GM23338 (cell line): ENCODE results near the gene IDH2. TPM values are rescaled to one million over a fixed set of nuclear protein-coding genes. Genes with fewer than 3 reads are reported as not detected.

ENCODE experiments used
- ATAC-seq: fragments of 200-7000 bp; cut with Tn5 transposase; 3 replicates; pipeline ENCODE4 v1.9.1; 2020
- DNase-seq: peaks from one replicate; pipeline ENCODE4 v3.0.0-alpha.2; 2015; ENCODE audit warnings: low spot score
- H2AFZ ChIP-seq: fragments of 200-600 bp; sonication (generic); 2 replicates; pipeline ENCODE4 v1.8.0; 2016; ENCODE audit warnings: antibody characterized with exemption, mild to moderate bottlenecking, moderate library complexity
- H3F3A ChIP-seq: fragments of 200-600 bp; sonication (generic); replicated peaks from 2 replicates; pipeline ENCODE4 v1.8.0; 2017; ENCODE audit warnings: antibody characterized with exemption, mixed run types, low read depth
- H3K27ac ChIP-seq: fragments of 200-600 bp; sonication (generic); 2 replicates; pipeline ENCODE4 v1.6.1; 2016; ENCODE audit warnings: low read depth
- H3K27me3 ChIP-seq: fragments of 200-600 bp; sonication (generic); 2 replicates; pipeline ENCODE4 v1.8.0; 2016; ENCODE audit warnings: mild to moderate bottlenecking, mixed run types, moderate library complexity; ENCODE audit not compliant: insufficient read depth
- H3K36me3 ChIP-seq: fragments of 200-600 bp; sonication (generic); 2 replicates; pipeline ENCODE4 v1.8.0; 2016; ENCODE audit warnings: mild to moderate bottlenecking; ENCODE audit not compliant: insufficient read depth
- H3K4me1 ChIP-seq: fragments of 200-600 bp; sonication (generic); 2 replicates; pipeline ENCODE4 v1.8.0; 2016; ENCODE audit warnings: mild to moderate bottlenecking, moderate library complexity; ENCODE audit not compliant: insufficient read depth
- H3K4me2 ChIP-seq: fragments of 200-600 bp; sonication (generic); 2 replicates; pipeline ENCODE4 v1.7.1; 2017; ENCODE audit warnings: mixed run types
- H3K4me3 ChIP-seq: fragments of 200-600 bp; sonication (generic); 2 replicates; pipeline ENCODE4 v1.6.1; 2016; ENCODE audit warnings: mixed run types
- H3K79me2 ChIP-seq: fragments of 200-600 bp; sonication (generic); replicated peaks from 2 replicates; pipeline ENCODE4 v1.8.0; 2017; ENCODE audit warnings: mild to moderate bottlenecking; ENCODE audit not compliant: insufficient read depth
- H3K9me2 ChIP-seq: fragments of 200-600 bp; sonication (generic); 2 replicates; pipeline ENCODE4 v1.8.0; 2017; ENCODE audit not compliant: insufficient read depth
- H4K20me1 ChIP-seq: fragments of 200-600 bp; sonication (generic); replicated peaks from 2 replicates; pipeline ENCODE4 v1.8.0; 2017; ENCODE audit warnings: mild to moderate bottlenecking; ENCODE audit not compliant: insufficient read depth
- H3K27ac Mint-ChIP-seq: 2 replicates; pipeline ENCODE4 v1.8.0; 2020; ENCODE audit warnings: inconsistent platforms, mild to moderate bottlenecking, moderate library complexity, mixed read lengths
- H3K27me3 Mint-ChIP-seq: 3 replicates; pipeline ENCODE4 v1.8.0; 2022; ENCODE audit warnings: low read depth, mild to moderate bottlenecking, moderate library complexity, mixed read lengths, inconsistent platforms; ENCODE audit not compliant: insufficient read depth, poor library complexity
- H3K36me3 Mint-ChIP-seq: 3 replicates; pipeline ENCODE4 v1.8.0; 2021; ENCODE audit warnings: low read depth, mild to moderate bottlenecking, inconsistent platforms, moderate library complexity, mixed read lengths
- H3K4me1 Mint-ChIP-seq: 3 replicates; pipeline ENCODE4 v1.8.0; 2020; ENCODE audit warnings: mild to moderate bottlenecking, inconsistent platforms, mixed read lengths
- H3K4me3 Mint-ChIP-seq: 3 replicates; pipeline ENCODE4 v1.8.0; 2021; ENCODE audit warnings: moderate library complexity, mild to moderate bottlenecking, inconsistent platforms, mixed read lengths
- H3K9me3 Mint-ChIP-seq: 3 replicates; pipeline ENCODE4 v1.8.0; 2020; ENCODE audit warnings: moderate library complexity, mild to moderate bottlenecking, inconsistent platforms, mixed read lengths
- CREB1 ChIP-seq: fragments of 250-450 bp; sonication (Bioruptor Pico); IDR thresholded peaks from 2 replicates; pipeline ENCODE4 v1.5.0; 2020; ENCODE audit warnings: low read depth, mild to moderate bottlenecking, moderate library complexity
- EZH2 ChIP-seq: fragments of 200-600 bp; sonication (generic); IDR thresholded peaks from one replicate; pipeline ENCODE4 v1.8.0; 2017; ENCODE audit warnings: antibody characterized with exemption, mild to moderate bottlenecking, low read depth; ENCODE audit not compliant: unreplicated experiment
- EZH2phosphoT487 ChIP-seq: fragments of 200-600 bp; sonication (generic); IDR thresholded peaks from one replicate; pipeline ENCODE4 v1.8.1; 2018; ENCODE audit warnings: antibody characterized with exemption; ENCODE audit not compliant: unreplicated experiment
- JUNB ChIP-seq: IDR thresholded peaks from one replicate; pipeline ENCODE4 v1.6.1; 2016; ENCODE audit warnings: antibody characterized with exemption; ENCODE audit not compliant: unreplicated experiment
- NANOG ChIP-seq: IDR thresholded peaks from 2 replicates; pipeline ENCODE4 v1.6.1; 2016; ENCODE audit warnings: antibody characterized with exemption, borderline replicate concordance
- POLR2AphosphoS5 ChIP-seq: IDR thresholded peaks from 2 replicates; pipeline ENCODE4 v1.6.1; 2016; ENCODE audit warnings: antibody characterized with exemption, low read depth
- STAT1 ChIP-seq: IDR thresholded peaks from one replicate; pipeline ENCODE4 v1.6.1; 2016; ENCODE audit warnings: antibody characterized with exemption; ENCODE audit not compliant: unreplicated experiment
- polyA plus RNA-seq: library from polyadenylated mRNA; unstranded; fragments of >200 nt; fragmentation: Nextera tagmentation; extraction: Ambion mirVana; gene quantifications from 2 replicates; pipeline ENCODE4 v1.2.1, GENCODE V29; 2016
- total RNA-seq: library from RNA; depleted of rRNA; stranded (reverse); fragments of >200 nt; shearing (Covaris generic); gene quantifications from 2 replicates; pipeline ENCODE4 v1.2.3, GENCODE V29; 2014
- TF ChIP-seq, protein P1 (sequence below): fragments of 250-450 bp; sonication (Bioruptor Pico); IDR thresholded peaks from 2 replicates; pipeline ENCODE4 v1.5.0; 2020; ENCODE audit warnings: mild to moderate bottlenecking, moderate library complexity
- TF ChIP-seq, protein P2 (sequence below): IDR thresholded peaks from 2 replicates; pipeline ENCODE4 v1.6.1; 2016; ENCODE audit warnings: antibody characterized with exemption
- TF ChIP-seq, protein P3 (sequence below): IDR thresholded peaks from one replicate; pipeline ENCODE4 v1.6.1; 2018; ENCODE audit warnings: antibody characterized with exemption; ENCODE audit not compliant: unreplicated experiment

IDH2 gene
- total and polyA plus RNA-seq, 2 experiments from 2014 or later, result 54.9 to 64.0 TPM

DNA sequence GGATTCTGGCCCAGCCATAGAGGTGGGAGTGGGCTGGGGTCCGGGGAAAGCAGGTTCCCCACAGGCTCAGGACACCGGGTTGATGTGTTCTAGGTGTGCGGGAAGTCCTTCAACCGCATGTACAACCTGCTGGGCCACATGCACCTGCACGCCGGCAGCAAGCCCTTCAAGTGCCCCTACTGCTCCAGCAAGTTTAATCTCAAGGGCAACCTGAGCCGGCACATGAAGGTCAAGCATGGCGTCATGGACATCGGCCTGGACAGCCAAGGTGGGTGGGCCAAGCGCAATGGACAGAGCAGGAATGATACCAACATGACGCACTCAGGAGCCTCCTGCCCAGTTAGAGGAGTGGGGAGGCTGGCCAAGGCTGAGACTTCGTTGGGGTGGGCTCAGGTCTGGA, 28.2 kb downstream of the IDH2 start:
- 0 out of 2 replicates have a peak, but pooled peaks cover 4% of the 10 kb centered on the region for H3K4me1 ChIP-seq
- H3K36me3 ChIP-seq, result peaks cover 6% of the 10 kb centered on the region; the same call in 1 of the 2 replicates
- H3K9me2 ChIP-seq, result no peaks in the 10 kb centered on the region
- no peaks in the 10 kb centered on the region for H3K27me3 ChIP-seq
- Mint-ChIP-seq H3K27me3 (no peaks in the 10 kb centered on the region), H3K9me3 (no peaks in the 10 kb centered on the region), H3K4me3 (no peak overlapping the region), H3K27ac (no peak overlapping the region), H3K4me1 (peaks cover 12% of the 10 kb centered on the region; the same call in 2 of the 3 replicates), H3K36me3 (peaks cover 23% of the 10 kb centered on the region)
- 0 out of 2 replicates have a peak, but pooled peaks cover 3% of the 10 kb centered on the region for H4K20me1 ChIP-seq
- H3K79me2 ChIP-seq, result no peaks in the 10 kb centered on the region
- no peak overlapping the region for H3K27ac ChIP-seq
- no peak overlapping the region for H2AFZ ChIP-seq
- DNase-seq (no peak), ATAC-seq (no peak)
- 0 out of 2 replicates have a peak, but pooled peaks cover 2% of the 10 kb centered on the region for H3F3A ChIP-seq
- no peak overlapping the region for H3K4me2 ChIP-seq
- no peak for TF ChIP-seq STAT1
- H3K4me3 ChIP-seq, result no peak overlapping the region

DNA sequence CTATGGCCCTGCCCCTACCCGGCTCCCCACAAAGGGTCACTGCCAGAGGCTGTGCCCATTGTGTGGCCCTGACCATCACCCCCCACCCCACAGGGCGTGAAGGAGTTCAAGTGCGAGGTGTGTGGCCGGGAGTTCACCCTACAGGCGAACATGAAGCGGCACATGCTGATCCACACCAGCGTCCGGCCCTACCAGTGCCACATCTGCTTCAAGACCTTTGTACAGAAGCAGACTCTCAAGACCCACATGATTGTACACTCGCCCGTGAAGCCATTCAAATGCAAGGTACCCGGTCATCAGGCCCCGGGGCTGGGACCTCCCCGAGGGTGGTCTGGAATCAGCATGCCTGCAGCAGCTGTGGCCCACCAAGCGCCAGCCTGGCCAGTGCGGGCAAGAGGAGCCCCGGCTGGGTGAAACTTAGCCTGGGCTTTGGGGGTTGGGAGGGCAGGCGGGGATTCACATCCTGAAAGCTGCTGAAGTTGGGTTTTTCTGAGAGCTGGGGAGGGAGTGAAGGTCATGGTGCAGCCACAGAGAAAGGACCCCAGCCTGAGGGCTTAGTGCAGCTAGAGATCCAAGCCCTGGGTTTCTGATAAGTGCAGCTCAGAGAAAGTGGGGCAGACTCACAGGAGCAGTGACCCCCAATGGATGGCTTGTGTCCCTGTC, 29.2 kb downstream of the IDH2 start:
- H3K9me3 Mint-ChIP-seq, result no peaks in the 10 kb centered on the region
- Histone ChIP-seq H3K36me3 (peaks cover 6% of the 10 kb centered on the region; the same call in 1 of the 2 replicates), H4K20me1 (0 out of 2 replicates have a peak, but pooled peaks cover 3% of the 10 kb centered on the region), H3K27ac (no peak overlapping the region), H3K27me3 (no peaks in the 10 kb centered on the region), H3K9me2 (no peaks in the 10 kb centered on the region), H3K4me2 (no peak overlapping the region), H3K79me2 (no peaks in the 10 kb centered on the region), H3K4me3 (no peak overlapping the region), H3F3A (0 out of 2 replicates have a peak, but pooled peaks cover 2% of the 10 kb centered on the region), H3K4me1 (0 out of 2 replicates have a peak, but pooled peaks cover 4% of the 10 kb centered on the region), H2AFZ (no peak overlapping the region)
- ATAC-seq (no peak), DNase-seq (no peak)
- TF ChIP-seq EZH2 (no peak), EZH2phosphoT487 (no peak), CREB1 (no peak), STAT1 (no peak), JUNB (no peak), NANOG (no peak), POLR2AphosphoS5 (no peak)
- TF ChIP-seq, protein P1, sequence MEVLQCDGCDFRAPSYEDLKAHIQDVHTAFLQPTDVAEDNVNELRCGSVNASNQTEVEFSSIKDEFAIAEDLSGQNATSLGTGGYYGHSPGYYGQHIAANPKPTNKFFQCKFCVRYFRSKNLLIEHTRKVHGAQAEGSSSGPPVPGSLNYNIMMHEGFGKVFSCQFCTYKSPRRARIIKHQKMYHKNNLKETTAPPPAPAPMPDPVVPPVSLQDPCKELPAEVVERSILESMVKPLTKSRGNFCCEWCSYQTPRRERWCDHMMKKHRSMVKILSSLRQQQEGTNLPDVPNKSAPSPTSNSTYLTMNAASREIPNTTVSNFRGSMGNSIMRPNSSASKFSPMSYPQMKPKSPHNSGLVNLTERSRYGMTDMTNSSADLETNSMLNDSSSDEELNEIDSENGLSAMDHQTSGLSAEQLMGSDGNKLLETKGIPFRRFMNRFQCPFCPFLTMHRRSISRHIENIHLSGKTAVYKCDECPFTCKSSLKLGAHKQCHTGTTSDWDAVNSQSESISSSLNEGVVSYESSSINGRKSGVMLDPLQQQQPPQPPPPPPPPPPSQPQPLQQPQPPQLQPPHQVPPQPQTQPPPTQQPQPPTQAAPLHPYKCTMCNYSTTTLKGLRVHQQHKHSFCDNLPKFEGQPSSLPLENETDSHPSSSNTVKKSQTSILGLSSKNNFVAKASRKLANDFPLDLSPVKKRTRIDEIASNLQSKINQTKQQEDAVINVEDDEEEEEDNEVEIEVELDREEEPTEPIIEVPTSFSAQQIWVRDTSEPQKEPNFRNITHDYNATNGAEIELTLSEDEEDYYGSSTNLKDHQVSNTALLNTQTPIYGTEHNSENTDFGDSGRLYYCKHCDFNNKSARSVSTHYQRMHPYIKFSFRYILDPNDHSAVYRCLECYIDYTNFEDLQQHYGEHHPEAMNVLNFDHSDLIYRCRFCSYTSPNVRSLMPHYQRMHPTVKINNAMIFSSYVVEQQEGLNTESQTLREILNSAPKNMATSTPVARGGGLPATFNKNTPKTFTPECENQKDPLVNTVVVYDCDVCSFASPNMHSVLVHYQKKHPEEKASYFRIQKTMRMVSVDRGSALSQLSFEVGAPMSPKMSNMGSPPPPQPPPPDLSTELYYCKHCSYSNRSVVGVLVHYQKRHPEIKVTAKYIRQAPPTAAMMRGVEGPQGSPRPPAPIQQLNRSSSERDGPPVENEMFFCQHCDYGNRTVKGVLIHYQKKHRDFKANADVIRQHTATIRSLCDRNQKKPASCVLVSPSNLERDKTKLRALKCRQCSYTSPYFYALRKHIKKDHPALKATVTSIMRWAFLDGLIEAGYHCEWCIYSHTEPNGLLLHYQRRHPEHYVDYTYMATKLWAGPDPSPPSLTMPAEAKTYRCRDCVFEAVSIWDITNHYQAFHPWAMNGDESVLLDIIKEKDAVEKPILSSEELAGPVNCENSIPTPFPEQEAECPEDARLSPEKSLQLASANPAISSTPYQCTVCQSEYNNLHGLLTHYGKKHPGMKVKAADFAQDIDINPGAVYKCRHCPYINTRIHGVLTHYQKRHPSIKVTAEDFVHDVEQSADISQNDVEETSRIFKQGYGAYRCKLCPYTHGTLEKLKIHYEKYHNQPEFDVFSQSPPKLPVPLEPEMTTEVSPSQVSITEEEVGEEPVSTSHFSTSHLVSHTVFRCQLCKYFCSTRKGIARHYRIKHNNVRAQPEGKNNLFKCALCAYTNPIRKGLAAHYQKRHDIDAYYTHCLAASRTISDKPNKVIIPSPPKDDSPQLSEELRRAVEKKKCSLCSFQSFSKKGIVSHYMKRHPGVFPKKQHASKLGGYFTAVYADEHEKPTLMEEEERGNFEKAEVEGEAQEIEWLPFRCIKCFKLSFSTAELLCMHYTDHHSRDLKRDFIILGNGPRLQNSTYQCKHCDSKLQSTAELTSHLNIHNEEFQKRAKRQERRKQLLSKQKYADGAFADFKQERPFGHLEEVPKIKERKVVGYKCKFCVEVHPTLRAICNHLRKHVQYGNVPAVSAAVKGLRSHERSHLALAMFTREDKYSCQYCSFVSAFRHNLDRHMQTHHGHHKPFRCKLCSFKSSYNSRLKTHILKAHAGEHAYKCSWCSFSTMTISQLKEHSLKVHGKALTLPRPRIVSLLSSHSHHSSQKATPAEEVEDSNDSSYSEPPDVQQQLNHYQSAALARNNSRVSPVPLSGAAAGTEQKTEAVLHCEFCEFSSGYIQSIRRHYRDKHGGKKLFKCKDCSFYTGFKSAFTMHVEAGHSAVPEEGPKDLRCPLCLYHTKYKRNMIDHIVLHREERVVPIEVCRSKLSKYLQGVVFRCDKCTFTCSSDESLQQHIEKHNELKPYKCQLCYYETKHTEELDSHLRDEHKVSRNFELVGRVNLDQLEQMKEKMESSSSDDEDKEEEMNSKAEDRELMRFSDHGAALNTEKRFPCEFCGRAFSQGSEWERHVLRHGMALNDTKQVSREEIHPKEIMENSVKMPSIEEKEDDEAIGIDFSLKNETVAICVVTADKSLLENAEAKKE, result no peak
- TF ChIP-seq, protein P2, sequence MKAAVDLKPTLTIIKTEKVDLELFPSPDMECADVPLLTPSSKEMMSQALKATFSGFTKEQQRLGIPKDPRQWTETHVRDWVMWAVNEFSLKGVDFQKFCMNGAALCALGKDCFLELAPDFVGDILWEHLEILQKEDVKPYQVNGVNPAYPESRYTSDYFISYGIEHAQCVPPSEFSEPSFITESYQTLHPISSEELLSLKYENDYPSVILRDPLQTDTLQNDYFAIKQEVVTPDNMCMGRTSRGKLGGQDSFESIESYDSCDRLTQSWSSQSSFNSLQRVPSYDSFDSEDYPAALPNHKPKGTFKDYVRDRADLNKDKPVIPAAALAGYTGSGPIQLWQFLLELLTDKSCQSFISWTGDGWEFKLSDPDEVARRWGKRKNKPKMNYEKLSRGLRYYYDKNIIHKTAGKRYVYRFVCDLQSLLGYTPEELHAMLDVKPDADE, result no peak
- TF ChIP-seq, protein P3, sequence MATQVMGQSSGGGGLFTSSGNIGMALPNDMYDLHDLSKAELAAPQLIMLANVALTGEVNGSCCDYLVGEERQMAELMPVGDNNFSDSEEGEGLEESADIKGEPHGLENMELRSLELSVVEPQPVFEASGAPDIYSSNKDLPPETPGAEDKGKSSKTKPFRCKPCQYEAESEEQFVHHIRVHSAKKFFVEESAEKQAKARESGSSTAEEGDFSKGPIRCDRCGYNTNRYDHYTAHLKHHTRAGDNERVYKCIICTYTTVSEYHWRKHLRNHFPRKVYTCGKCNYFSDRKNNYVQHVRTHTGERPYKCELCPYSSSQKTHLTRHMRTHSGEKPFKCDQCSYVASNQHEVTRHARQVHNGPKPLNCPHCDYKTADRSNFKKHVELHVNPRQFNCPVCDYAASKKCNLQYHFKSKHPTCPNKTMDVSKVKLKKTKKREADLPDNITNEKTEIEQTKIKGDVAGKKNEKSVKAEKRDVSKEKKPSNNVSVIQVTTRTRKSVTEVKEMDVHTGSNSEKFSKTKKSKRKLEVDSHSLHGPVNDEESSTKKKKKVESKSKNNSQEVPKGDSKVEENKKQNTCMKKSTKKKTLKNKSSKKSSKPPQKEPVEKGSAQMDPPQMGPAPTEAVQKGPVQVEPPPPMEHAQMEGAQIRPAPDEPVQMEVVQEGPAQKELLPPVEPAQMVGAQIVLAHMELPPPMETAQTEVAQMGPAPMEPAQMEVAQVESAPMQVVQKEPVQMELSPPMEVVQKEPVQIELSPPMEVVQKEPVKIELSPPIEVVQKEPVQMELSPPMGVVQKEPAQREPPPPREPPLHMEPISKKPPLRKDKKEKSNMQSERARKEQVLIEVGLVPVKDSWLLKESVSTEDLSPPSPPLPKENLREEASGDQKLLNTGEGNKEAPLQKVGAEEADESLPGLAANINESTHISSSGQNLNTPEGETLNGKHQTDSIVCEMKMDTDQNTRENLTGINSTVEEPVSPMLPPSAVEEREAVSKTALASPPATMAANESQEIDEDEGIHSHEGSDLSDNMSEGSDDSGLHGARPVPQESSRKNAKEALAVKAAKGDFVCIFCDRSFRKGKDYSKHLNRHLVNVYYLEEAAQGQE, result no peak
- H3K27ac Mint-ChIP-seq, result no peak overlapping the region
- H3K27me3 Mint-ChIP-seq, result no peaks in the 10 kb centered on the region
- H3K4me3 Mint-ChIP-seq, result no peak overlapping the region
- peaks cover 22% of the 10 kb centered on the region for H3K36me3 Mint-ChIP-seq
- peaks cover 12% of the 10 kb centered on the region; the same call in 2 of the 3 replicates for H3K4me1 Mint-ChIP-seq
